ENCODE measurements around the gene HINT1.

The HINT1 gene

GRCh38 chr5:131109540-131110255, 55.4 kb downstream of the HINT1 start:
- no peak for DNase-seq

Measured in NCI-H187 (cell line).